K562 (cell line): ENCODE data around the gene RABGAP1L. TPM values are rescaled to one million over a fixed set of nuclear protein-coding genes. Genes with fewer than 3 reads are reported as not detected.

Experiments used
- HDAC1 ChIP-seq, 2 experiments: fragments of 450-650 bp; IDR thresholded peaks; 2 replicates each; pipeline ENCODE4 v1.6.1; 2016 to 2017; ENCODE audit warnings: inconsistent platforms in 1 of 2, mild to moderate bottlenecking in 1 of 2, moderate library complexity in 1 of 2
- HOXB6 ChIP-seq: fragments of 250-450 bp; sonication (Bioruptor Pico); IDR thresholded peaks from 2 replicates; pipeline ENCODE4 v1.5.1; 2022; ENCODE audit warnings: mild to moderate bottlenecking, borderline replicate concordance
- IRF2 ChIP-seq: sonication (generic); formaldehyde crosslinking; IDR thresholded peaks from 2 replicates; pipeline ENCODE4 v1.8.1; 2022; ENCODE audit warnings: mild to moderate bottlenecking, missing genetic modification reagents
- MYNN ChIP-seq, 2 experiments: sonication (generic); formaldehyde crosslinking in 1 of 2; IDR thresholded peaks; 2 replicates each; pipeline versions ENCODE4 v1.5.0 to v1.6.1; 2016 to 2020; ENCODE audit warnings: antibody characterized with exemption in 1 of 2, missing genetic modification reagents in 1 of 2
- NFE2L1 ChIP-seq: fragments of 450-650 bp; IDR thresholded peaks from 2 replicates; pipeline ENCODE4 v1.6.1; 2016; ENCODE audit warnings: missing genetic modification characterization, low read depth, mild to moderate bottlenecking, missing compliant biosample characterization, moderate library complexity, borderline replicate concordance
- PTBP1 ChIP-seq: fragments of 200-400 bp; formaldehyde crosslinking; IDR thresholded peaks from 2 replicates; pipeline ENCODE4 v1.6.1; 2017; ENCODE audit warnings: low read depth, low read length
- SP2 ChIP-seq: IDR thresholded peaks from 2 replicates; pipeline ENCODE4 v1.6.1; 2011; ENCODE audit warnings: mild to moderate bottlenecking, low read depth, low read length, moderate library complexity; ENCODE audit not compliant: poor library complexity, severe bottlenecking; ENCODE audit errors: extremely low read depth
- XRCC5 ChIP-seq: fragments of 200-400 bp; formaldehyde crosslinking; IDR thresholded peaks from 2 replicates; pipeline ENCODE4 v1.6.1; 2017; ENCODE audit warnings: low read depth, mild to moderate bottlenecking, low read length
- ZNF124 ChIP-seq: sonication (generic); formaldehyde crosslinking; IDR thresholded peaks from 2 replicates; pipeline ENCODE4 v1.8.1; 2022; ENCODE audit warnings: missing genetic modification reagents
- ZNF232 ChIP-seq: sonication (generic); formaldehyde crosslinking; IDR thresholded peaks from 2 replicates; pipeline ENCODE4 v1.8.0; 2022; ENCODE audit warnings: mild to moderate bottlenecking, missing genetic modification reagents
- ZNF354B ChIP-seq: fragments of 250-450 bp; sonication (Bioruptor Pico); IDR thresholded peaks from 2 replicates; pipeline ENCODE4 v1.4.0; 2020
- ZNF75A ChIP-seq: fragments of 450-650 bp; formaldehyde crosslinking; IDR thresholded peaks from 2 replicates; pipeline ENCODE4 v1.4.0; 2020; ENCODE audit warnings: mild to moderate bottlenecking
- polyA plus RNA-seq, 8 experiments: library from polyadenylated mRNA; depleted of rRNA in 4 of 8; stranded (reverse) in 5 of 8; unstranded in 3 of 8; fragments of >200 nt; fragmentation: Nextera tagmentation in 2 of 8; fragmentation: Illumina TruSeq in 1 of 8; extraction: Ambion mirVana in 2 of 8; extraction: Trizol in 1 of 8; gene quantifications; 2 replicates each; pipeline versions ENCODE4 v1.2.1 to v1.2.3, GENCODE V29; 2011 to 2014; ENCODE audit warnings: inconsistent platforms in 1 of 8, missing spikeins in 1 of 8
- total RNA-seq, 7 experiments: library from RNA; depleted of rRNA in 6 of 7; stranded (reverse); fragments of >200 nt in 6 of 7; fragmentation: Illumina TruSeq in 2 of 7; extraction: Trizol in 2 of 7; gene quantifications; 2 replicates each; pipeline versions ENCODE4 v1.2.1 to v1.2.3, GENCODE V29; 2011 to 2021; ENCODE audit warnings: low replicate concordance in 1 of 7
- TF ChIP-seq, protein P1 (sequence below), 2 experiments: fragments of 450-650 bp; formaldehyde crosslinking in 1 of 2; IDR thresholded peaks; 2 replicates each; pipeline versions ENCODE4 v1.4.0 to v1.6.1; 2014 to 2020; ENCODE audit warnings: mild to moderate bottlenecking in 2 of 2, borderline replicate concordance in 1 of 2, low read depth in 1 of 2
- TF ChIP-seq, protein P2 (sequence below), 2 experiments: fragments of 450-650 bp; conservative IDR thresholded peaks; 2 replicates each; pipeline ENCODE4 v1.6.1; 2017; ENCODE audit warnings: mild to moderate bottlenecking in 2 of 2, moderate library complexity in 2 of 2
- TF ChIP-seq, protein P3 (sequence below), 2 experiments: fragments of 450-650 bp; IDR thresholded peaks; 2 replicates each; pipeline ENCODE4 v1.6.1; 2016

Gene RABGAP1L
- total and polyA plus RNA-seq, 9 of the 15 experiments (the other 6 are each of a cell fraction or from before 2014, with no cell fraction given), result 16.5 to 44.9 (median 26.7) TPM

DNA sequence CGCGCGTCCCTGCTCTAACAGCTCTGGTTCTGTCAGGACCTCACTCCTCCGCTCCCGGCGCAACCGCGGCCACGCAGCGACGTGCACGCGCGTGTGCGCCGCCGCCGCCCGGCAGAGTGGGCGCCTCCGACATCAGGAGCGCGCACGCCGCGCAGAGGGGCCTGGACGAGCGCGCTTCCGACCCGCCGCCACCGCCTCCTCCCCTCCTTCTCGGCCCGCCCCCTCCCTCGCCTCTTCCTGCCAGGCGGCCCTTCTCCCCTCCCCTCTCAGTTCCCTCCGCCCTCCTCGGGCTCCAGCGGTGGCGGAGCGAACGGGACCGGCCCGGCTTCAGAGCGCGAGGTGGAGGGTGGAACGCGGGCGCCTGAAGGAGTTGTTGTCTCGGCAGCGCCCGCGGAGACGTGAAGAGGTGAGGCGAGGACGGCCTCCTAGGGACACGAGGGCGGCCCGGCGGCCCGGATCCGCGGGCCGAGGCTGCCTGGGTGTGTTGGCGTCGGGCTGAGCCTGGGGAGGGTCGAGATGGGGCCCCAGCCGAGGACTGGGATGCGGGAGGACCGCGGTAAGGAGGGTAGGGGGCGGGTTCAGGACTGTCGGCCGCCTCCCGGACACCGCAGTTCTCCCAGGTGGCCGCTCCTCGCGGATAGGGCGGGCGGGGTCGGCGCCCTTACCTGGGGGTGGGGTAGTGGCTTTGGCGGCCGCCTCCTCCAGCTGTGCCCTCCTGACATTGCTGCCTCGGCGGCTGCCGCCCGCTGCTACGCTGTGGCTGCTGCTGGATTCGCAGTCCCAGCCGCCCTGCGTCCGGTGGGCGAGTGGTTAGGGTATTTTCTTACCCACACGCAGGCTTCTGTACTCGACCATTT is at the start of gene RABGAP1L (continued):
- TF ChIP-seq IRF2 (CRISPR knock-in tag) (no peak), XRCC5 (peak; percentile 35), ZNF124 (no peak), SP2 (no peak), ZNF354B (CRISPR knock-in tag) (no peak), ZNF75A (0 out of 2 replicates have a peak, but pooled peaks have one; percentile 35), HDAC1 (IDR thresholded peaks at IDR 0.05) (peak in 1 of 2 experiments; percentile 84; a peak in 2 of 4 replicates), PTBP1 (no peak), NFE2L1 (tag) (no peak), ZNF232 (CRISPR knock-in tag) (no peak; the same call in 1 of the 2 replicates), HOXB6 (CRISPR knock-in tag) (no peak), MYNN (IDR thresholded peaks at IDR 0.05) (no peak; the same call in 1 of the 2 replicates), MYNN (CRISPR knock-in tag; IDR thresholded peaks at IDR 0.05) (no peak)
- TF ChIP-seq, protein P1, sequence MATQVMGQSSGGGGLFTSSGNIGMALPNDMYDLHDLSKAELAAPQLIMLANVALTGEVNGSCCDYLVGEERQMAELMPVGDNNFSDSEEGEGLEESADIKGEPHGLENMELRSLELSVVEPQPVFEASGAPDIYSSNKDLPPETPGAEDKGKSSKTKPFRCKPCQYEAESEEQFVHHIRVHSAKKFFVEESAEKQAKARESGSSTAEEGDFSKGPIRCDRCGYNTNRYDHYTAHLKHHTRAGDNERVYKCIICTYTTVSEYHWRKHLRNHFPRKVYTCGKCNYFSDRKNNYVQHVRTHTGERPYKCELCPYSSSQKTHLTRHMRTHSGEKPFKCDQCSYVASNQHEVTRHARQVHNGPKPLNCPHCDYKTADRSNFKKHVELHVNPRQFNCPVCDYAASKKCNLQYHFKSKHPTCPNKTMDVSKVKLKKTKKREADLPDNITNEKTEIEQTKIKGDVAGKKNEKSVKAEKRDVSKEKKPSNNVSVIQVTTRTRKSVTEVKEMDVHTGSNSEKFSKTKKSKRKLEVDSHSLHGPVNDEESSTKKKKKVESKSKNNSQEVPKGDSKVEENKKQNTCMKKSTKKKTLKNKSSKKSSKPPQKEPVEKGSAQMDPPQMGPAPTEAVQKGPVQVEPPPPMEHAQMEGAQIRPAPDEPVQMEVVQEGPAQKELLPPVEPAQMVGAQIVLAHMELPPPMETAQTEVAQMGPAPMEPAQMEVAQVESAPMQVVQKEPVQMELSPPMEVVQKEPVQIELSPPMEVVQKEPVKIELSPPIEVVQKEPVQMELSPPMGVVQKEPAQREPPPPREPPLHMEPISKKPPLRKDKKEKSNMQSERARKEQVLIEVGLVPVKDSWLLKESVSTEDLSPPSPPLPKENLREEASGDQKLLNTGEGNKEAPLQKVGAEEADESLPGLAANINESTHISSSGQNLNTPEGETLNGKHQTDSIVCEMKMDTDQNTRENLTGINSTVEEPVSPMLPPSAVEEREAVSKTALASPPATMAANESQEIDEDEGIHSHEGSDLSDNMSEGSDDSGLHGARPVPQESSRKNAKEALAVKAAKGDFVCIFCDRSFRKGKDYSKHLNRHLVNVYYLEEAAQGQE (IDR thresholded peaks at IDR 0.05; ENCODE audit: borderline replicate concordance), result peak; percentile 90
- TF ChIP-seq, protein P1 (CRISPR knock-in tag; IDR thresholded peaks at IDR 0.05; ENCODE audit: low read depth), result peak; percentile 51; the same call in 1 of the 2 replicates
- TF ChIP-seq, protein P2, sequence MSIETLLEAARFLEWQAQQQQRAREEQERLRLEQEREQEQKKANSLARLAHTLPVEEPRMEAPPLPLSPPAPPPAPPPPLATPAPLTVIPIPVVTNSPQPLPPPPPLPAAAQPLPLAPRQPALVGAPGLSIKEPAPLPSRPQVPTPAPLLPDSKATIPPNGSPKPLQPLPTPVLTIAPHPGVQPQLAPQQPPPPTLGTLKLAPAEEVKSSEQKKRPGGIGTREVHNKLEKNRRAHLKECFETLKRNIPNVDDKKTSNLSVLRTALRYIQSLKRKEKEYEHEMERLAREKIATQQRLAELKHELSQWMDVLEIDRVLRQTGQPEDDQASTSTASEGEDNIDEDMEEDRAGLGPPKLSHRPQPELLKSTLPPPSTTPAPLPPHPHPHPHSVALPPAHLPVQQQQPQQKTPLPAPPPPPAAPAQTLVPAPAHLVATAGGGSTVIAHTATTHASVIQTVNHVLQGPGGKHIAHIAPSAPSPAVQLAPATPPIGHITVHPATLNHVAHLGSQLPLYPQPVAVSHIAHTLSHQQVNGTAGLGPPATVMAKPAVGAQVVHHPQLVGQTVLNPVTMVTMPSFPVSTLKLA (conservative IDR thresholded peaks at IDR 0.05), result peak; percentile 63 to 84
- TF ChIP-seq, protein P3, sequence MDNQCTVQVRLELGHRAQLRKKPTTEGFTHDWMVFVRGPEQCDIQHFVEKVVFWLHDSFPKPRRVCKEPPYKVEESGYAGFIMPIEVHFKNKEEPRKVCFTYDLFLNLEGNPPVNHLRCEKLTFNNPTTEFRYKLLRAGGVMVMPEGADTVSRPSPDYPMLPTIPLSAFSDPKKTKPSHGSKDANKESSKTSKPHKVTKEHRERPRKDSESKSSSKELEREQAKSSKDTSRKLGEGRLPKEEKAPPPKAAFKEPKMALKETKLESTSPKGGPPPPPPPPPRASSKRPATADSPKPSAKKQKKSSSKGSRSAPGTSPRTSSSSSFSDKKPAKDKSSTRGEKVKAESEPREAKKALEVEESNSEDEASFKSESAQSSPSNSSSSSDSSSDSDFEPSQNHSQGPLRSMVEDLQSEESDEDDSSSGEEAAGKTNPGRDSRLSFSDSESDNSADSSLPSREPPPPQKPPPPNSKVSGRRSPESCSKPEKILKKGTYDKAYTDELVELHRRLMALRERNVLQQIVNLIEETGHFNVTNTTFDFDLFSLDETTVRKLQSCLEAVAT (IDR thresholded peaks at IDR 0.05), result peak; percentile 21 to 29; a peak in 3 of 4 replicates
